GM18858 (cell line): ENCODE measurements around the gene NFRKB.
A peak's percentile ranks its signal among the peaks of the same experiment; 100 is the strongest.

Source experiments
- ATAC-seq: cut with Tn5 transposase; IDR thresholded peaks from one replicate; pipeline ENCODE4 v1.9.1; 2021; ENCODE audit not compliant: unreplicated experiment

The NFRKB gene

DNA sequence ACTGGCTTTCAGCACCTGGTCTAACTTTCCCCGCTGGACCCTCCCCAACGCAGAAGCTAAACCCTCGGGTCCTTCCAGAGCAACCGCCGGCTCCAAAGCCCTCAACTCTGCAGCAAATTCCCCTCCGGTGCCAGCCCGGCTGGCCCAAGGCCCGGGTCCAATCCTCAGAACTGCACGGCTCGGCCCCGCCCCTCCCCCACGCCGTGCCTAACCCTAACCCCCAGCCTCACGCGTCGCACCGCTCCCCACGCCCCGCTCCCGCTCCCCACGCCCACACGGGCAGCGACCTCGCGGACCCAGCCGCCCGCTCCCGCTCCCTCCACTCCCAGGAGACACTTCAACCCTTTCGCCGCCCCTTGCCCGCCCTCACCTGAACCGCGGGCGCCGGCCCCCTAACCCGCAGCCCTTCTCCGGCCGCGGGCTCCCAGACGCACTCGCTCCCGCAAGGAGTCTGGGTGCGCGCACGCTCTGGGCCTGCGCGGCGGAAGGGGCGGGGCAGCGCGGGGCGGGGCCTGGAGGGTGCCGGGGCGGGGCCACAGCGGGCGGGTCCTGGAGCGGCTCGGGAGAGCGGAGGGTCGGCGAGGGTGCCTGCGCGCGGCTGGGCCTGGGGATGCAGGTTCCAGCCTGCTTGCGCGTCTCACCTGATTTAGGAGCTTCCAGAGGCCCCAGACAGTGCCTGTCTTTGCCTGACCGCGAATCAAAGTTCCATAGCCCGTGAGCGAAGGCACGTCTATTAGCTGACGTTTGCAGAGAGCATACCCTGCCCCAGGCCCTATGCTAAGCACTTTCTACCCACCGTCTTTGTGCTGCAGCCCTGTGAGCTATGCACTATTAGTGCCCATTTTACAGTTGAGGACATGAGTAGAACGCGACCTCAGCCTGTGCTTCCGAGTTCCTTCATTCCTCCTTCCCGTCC lies at the start of gene NFRKB:
NFRKB (minus strand) TSS at position 453 of the 916 bp plus-strand sequence. CDS start 2,729 bp downstream, outside the sequence.
- ATAC-seq = peak; percentile 82

DNA sequence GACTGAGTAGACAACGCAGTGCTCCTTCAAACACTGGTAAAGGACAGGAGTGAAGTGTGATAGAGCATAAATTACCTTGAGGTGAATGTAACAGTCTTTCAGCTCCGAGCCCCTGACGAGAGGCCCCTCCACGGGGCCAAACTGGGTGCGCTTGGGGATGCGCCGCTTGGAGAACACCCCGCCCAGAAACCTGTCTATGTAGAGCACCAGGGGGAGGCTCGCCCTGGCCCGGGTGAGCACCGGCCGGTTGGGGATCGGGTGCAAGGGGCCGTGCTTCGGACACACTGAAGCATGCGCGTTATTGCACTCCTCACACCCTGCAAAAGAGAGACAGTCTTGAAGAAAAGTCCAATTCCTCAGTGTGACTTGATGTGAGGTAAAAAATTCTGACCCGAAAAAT lies 49.3 kb upstream of the NFRKB start:
- no peak for ATAC-seq

DNA sequence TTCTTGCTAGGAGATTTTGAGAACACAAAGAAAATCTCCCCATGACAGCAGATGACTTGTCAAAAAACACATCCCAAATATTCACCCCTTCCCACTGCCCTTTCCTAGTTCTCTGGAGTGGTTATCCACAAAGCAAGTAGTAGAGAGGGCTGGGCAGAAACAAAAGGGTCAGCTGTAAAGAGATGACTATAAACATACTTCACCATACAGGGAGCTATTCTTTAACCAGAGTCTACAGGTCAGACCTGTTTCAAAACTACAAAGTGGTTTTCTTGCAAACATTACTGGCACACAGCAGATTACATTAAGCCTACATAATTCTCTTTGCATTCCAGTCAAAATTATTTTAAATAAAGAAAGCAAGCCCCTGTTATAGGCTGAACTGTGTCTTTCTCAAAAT lies 47.7 kb upstream of the NFRKB start:
- ATAC-seq = no peak

DNA sequence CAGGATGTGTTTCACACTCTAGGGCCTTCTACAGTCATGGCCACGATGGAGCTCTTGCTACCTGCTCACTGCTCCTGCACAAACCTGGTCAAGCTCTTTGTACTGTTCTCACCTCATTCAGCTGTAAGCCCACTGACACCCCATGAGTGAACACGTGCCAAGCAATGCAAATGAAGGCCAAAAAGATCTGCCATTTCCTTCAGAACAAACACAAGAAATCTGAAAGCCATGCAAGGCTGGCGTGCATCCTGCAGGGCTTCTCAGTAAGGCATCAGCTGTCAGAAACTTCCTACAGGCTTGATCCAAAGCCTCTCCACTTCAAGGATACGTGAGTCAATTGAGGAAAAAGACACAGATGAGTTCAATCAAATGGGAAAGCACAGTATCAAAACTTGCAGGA lies 44.1 kb upstream of the NFRKB start:
- no peak for ATAC-seq

DNA sequence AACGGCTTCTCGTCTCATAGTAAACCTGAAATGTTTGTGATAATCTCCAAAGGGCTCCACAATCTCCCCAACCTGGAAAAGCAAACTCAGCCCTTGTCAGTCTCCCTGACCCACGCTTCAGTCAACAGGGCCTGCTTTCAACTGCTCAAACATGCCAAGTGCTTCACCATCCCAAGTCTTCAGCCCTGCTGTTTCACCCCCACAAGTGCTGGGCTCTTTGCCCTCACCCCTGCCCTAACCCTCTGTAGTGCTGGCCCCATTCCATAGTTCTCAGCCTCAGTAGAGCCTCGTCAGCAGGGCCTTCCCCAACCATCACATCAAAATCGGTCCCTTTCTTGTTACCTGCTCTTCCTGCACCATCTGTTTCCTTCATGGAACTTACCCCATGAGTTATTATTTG lies 43.4 kb upstream of the NFRKB start:
- ATAC-seq = no peak

DNA sequence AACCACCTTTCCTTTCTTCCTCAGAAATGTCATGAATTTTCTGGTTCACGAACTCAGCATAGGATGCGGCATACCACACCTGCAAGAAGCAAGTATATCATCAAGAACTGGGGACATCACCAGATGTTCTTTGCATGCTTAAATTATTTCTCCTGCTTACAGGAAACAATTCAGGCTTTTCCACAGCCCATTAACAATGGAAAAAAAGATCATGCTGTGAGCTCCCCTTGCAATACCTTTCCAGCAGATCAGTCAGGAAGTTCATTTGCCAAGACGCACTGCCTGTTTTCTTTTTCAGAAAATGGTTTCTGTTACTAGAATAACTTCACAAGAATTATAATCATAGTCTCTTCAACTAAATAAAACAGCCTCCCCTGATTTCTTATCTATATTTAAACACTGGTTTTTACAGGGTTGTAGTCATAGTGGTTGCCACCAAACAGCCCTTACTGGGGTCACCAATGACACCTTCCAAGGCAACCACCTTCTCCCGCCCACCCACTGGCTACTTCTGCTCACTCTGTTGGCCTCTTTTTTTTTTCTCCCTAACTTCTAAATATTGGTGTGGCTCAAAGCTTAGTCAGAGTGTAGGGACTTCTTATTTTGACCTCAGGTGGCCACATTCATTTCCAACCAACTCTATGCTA lies 42.3 kb upstream of the NFRKB start:
- no peak for ATAC-seq

DNA sequence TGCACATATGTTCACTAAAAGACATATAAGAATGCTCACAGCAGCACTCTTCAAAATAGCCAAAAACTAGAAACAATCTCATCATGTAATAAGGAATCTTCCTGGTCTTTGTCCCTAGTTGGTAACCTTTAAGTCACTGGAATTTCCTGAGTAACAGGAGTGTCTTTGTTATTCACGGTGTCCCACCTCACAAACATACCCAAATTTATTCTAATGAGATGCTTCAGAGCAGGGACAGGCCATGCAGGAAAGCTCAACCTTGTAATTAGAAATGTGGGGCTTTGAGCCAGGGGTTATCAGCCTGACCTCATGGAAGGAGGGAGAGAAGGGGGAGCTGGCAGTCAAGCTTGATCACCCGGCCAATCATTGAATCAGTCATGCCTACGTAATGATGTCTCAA lies 40.3 kb upstream of the NFRKB start:
- ATAC-seq = no peak

DNA sequence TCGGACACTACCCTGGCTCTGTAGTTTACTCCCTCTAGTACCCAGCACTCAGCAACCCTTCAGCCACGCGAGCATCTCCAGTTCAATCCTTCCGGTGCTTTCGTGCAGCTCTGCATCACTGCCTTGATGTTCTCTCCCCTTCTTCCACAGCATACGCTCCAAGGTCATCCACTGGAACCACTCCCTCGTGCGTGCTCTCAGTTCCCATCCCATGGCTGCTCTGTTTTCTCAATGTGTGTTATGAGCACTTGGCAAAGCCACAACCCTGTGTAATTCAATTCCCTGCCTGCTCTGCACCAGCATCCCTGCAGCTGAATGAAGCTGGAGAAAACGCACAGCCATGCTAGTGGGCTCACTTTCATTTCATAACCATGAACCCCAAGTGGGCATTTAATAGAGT lies 38.5 kb upstream of the NFRKB start:
- no peak for ATAC-seq

DNA sequence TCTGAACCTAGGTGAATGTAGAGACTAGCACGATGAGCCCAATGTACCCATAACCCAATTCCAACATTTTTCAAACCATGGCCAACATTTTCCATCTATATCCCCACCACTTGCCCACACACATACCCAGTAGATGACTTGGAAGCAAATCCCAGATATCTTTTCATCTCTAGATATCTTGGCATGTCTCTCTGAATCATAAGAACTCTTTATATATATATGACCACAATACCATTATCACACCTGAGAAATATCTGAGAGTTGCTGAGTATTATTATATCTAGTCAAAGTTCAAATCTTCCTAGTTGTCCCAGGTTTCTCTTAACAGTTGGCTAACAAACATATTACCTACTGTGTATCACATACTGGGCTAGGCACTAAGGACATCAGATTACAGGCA lies 37.9 kb upstream of the NFRKB start:
- no peak for ATAC-seq

DNA sequence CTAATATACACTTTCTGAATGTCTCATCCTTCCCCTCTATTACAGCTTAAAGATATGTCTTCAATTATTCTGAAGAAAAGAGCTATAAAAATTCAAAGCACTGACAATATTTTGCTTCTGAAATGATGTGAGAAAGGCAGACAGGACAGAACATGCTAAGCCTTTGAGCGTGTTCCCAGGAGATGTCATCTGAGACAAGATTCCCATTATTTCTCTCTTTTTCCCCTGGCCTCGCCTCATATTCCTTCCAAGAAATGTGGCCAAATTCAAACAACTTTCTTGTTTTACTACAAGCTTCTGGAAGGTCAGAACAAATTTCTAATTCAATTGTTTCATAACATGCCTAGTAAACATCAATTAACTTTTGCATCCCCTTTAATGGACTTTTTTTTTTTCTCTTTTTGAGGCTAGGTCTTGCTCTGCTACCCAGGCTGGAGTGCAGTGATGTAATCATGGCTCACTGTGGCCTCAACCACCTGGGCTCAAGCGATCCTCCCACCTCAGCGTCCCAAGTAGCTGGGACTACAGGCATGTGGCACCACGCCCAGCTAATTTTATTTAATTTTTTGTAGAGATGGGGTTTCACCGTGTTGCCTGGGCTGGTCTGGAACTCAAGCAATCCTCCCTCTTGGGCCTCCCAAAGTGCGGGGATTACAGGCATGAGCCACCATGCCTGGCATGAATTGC lies 37.1 kb upstream of the NFRKB start:
- no peak for ATAC-seq

DNA sequence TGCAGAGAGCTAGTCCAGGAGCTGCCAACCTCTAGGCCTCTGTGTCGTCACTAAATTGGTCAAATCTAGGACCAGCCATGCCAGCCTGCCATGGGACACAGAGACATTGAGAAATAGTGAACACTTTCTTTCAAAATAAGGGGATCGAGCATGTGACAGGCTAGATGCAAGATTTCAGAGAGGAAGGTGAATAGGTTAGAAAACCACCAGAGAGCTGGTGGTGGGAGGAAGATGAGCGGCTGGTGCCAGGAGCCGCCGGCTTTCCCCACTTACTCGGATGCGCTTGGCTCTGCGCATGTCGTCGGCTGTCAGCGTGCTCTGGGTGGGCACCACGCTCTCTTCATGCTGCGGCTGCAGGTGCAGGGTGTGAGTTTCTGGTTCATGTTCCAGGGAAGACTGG lies 35.4 kb upstream of the NFRKB start:
- no peak for ATAC-seq

DNA sequence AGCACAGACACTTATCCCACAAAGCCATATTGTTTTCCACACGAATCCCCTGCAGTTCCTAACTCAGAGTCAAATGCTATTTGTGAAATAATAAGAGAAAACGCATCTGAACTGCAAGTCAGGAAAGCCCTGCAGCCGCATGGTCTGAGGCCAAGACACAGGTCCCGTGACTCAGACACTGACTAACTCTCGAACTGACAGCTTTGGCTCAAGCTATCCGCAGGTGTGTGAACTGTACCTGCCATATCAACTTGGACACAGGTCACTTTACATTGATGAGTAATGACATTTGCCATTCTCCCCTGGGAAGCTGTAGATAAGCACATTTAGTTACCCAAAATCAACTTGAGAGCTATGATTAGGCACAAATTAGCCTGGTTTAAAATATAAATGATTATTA lies 34.9 kb upstream of the NFRKB start:
- no peak for ATAC-seq

DNA sequence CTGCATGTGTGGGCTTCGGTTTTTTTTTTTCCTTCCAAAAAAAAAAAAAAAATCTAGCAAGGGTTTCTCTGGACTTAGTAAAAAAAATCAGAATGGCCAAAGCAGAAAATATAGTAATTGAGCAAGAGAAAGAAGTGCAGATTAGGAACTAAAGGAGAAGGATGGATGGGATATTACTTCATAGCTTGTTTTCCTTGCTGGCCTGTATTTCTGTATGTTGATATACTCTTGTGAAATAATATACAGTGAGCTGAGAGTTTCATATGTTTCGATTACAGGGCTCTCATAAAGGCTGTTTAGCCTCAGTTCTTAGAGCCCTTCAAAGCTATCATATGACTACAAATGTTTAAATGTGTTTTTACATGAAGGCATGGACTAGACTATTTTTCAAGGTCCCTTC lies 34.3 kb upstream of the NFRKB start:
- no peak for ATAC-seq

DNA sequence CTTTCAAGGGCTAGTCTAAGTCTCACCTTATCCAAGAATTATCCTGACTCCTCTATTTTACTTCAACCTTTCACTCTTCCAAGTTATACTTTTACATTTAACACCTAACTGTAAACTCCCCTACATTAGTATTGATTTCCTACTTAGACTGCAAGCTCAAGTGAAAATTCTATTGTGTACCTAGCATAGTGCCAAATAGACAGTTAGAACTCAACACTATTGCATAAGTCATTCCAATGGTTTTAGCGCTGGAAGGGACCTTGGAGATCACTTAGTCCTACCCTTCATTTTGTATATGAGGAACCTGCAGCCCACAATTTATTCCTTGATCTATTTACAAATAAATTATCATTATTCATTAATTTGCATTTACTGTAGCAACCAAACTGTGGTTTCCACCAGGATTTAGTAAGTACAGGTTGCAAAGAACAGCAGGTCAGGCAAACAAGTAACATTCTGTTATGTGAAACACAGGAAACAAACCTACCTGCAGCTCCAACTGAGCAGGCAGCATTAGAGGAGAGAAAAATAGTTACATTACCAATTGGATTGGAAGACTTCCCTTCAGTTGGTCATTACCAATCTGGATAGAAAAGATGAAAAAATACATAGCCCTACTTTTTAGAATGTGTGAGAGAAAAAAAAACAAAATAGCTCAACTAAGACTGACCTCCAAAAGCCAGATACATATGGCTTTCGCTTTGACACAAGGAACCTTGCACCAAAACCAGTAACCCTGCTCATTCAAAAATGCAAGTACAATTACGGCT lies 33.7 kb upstream of the NFRKB start:
- no peak for ATAC-seq

DNA sequence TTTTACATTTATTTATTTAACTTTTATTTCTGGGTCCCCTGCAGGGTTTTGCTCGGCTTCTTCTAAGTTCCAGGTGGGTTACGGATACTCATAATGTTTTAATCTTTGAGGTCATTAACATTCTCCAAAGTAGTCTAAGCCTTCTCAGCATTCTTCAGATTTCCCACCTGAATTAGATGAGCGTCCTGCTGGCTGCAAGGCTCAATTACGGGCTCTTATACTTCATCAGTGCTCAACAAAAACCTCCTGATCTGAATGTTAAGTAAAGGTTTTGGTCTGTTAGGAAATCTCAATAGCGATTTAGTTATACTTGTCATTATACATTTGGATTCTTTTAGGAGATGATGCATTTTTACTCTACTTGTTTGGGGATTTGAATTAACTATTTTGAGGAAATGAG lies 27.3 kb upstream of the NFRKB start:
- ATAC-seq = no peak

DNA sequence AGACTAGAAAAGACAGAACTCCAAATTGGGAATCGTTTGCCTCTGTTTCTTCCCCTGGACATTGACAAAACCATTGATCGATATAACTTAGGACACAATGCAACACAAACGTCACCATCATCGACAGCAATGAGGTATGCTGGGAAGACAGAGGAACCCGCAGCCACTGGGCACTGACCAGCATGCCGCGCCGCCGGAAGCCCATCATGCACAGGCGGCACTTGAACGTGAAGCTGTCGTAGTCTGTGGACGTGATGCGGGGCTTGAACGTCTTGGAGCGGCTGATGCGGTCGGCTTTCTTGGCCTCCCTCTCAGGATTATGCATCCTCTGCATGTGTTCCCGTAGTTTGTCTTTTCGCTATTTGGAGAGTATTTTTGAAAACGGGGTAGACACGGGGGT lies 23.0 kb upstream of the NFRKB start:
- ATAC-seq = no peak

DNA sequence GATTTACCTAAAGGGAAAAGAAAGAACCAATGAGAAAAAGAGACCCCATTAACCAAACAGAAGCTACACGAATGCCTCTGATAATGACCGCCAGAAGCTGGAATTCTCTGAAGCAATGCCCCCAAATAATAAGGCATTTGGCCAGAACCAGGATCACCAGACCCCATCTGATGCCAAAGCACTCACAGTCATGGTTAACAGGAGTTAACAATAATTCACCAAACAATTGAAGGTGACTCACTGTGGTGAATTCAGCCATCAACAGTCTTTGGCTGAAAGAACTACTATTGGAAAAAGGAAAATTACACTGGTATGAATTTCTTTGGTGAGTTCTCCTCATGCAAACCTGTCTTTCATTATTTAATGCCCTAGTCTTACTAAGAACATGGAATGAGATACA lies 21.9 kb upstream of the NFRKB start:
- no peak for ATAC-seq

DNA sequence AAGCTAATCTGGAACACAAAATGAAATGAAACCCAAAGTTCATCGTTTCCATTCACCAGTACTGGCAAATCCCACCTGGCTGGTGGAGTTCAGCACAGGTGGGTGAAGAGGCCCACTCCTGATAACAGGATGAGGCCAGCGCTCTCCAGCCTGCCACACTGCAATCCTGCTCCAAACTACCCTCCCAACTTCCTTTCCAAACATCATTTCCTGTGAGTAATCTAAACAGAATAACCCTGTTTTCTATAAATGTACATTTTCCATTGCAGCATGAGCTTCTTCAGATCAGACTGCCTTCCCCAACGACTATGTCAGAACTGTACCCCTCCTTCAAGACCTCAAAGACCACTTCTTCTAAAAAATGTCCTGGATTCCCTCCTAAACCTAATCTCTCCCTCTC lies 15.9 kb upstream of the NFRKB start:
- no peak for ATAC-seq

DNA sequence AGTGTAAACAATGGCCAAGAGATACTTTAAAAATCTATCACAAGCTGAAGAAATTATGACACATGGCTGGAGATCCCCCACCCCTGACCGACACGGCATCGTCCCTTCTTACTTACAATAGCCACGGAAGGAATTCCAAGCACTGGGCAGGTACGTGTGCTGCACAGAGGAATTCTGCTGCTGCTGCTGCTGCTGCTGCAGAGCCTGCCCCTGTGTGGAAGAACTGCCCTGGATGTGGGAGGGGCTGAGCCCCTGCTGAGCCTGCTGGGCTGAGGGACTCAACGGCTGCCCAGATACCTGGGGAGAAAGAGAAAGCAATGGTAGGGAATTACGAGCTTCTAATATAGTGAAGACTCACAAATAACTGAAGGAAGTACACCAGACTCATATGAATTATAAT lies 15.0 kb upstream of the NFRKB start:
- ATAC-seq = no peak

DNA sequence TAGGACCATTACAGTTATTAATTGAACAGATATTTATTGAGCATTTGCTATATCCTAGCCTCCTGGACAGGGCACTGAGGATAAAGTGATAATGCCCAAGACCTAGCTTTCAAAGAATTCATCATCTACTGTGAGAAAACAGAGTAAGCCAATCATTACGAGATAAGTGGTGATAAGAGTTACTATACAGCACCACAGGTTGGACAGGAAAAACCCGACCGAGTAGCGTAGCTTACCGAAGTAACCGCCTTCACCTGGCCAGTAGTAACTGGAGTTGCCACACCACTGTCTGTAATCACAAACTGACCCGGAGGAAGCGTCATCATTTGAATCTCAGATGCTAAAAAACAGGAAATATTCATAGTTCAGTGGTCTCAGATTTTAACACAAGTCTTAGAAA lies 10.0 kb upstream of the NFRKB start:
- no peak for ATAC-seq

DNA sequence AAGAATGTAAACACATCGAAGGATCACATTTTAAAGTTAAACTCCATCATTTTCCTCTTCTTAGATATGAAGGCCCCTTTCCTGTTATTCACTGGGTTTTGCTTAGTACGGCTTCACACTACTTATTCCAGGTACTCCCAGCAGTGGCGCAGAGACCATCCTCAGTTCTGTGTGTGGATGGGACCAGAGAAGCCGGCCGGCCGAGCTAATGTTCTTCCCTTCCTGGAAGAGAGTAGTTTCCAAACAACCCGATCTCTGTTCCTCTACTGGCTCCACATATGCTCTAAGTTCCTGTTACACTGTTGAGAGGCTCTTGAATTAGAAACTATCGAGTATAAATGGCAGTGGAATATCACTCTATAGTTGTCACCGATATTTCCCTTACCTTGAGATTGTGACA lies 684 bp upstream of the NFRKB start:
- no peak for ATAC-seq
